Left ventricle myocardium inferior (tissue), 1 donor: ENCODE results near the gene CMTR1. TPM values are rescaled to one million over a fixed set of nuclear protein-coding genes. Genes with fewer than 3 reads are reported as not detected.

Source experiments
- DNase-seq: peaks from one replicate; pipeline ENCODE4 v3.0.0-alpha.2; 2020
- H3K27ac ChIP-seq: fragments of 200-600 bp; replicated peaks from 2 replicates; pipeline ENCODE4 v1.8.0; 2021
- H3K27me3 ChIP-seq: fragments of 200-600 bp; 2 replicates; pipeline ENCODE4 v1.8.0; 2021; ENCODE audit warnings: low read depth
- H3K36me3 ChIP-seq: fragments of 200-600 bp; 2 replicates; pipeline ENCODE4 v1.8.0; 2021
- H3K4me1 ChIP-seq: fragments of 200-600 bp; 2 replicates; pipeline ENCODE4 v1.8.0; 2021
- H3K4me3 ChIP-seq: fragments of 200-600 bp; 2 replicates; pipeline ENCODE4 v1.8.0; 2021; ENCODE audit warnings: mild to moderate bottlenecking, moderate library complexity
- H3K9me3 ChIP-seq: fragments of 200-600 bp; replicated peaks from 2 replicates; pipeline ENCODE4 v1.8.0; 2021
- CTCF ChIP-seq: fragments of 200-600 bp; IDR thresholded peaks from 2 replicates; pipeline ENCODE4 v1.8.0; 2021; ENCODE audit warnings: antibody characterized with exemption, mild to moderate bottlenecking, borderline replicate concordance
- intact Hi-C: fragments of 100-400 bp; cut with micrococcal nuclease; formaldehyde crosslinking; loops from one replicate; pipeline ENCODE4 v1.11.0; 2022
- total RNA-seq: library from RNA; stranded (reverse); fragmentation: NEBNext Ultra II Directional; extraction: Animal tissue kit (Norgen Biotek cat#: 25700); gene quantifications from one replicate; pipeline ENCODE4 v1.2.1, GENCODE V29; 2021
- donor health status: DM: no; HTN: yes; CAD: no; lungs with severe emphysema.

CMTR1 gene
- total RNA-seq, 1 donor from 2014 or later: 34.4 TPM

- H3K36me3 ChIP-seq: no peaks in the 10 kb centered on the region
- DNase-seq: no peak
- intact Hi-C loops: no loop called here
- TF ChIP-seq CTCF: no peak
- H3K27ac ChIP-seq: no peak overlapping the region
- H3K27me3 ChIP-seq: peaks cover 23% of the 10 kb centered on the region
- no peak overlapping the region for H3K4me3 ChIP-seq
- H3K9me3 ChIP-seq: no peaks in the 10 kb centered on the region
- no peaks in the 10 kb centered on the region for H3K4me1 ChIP-seq
Measured at GRCh38 chr6:37507690-37508421, 74.8 kb downstream of the CMTR1 start.

- Histone ChIP-seq H3K36me3 (no peaks in the 10 kb centered on the region), H3K4me3 (no peak overlapping the region), H3K27me3 (peaks cover 52% of the 10 kb centered on the region), H3K9me3 (no peaks in the 10 kb centered on the region), H3K4me1 (peaks cover 6% of the 10 kb centered on the region), H3K27ac (no peak overlapping the region)
- no peak for DNase-seq
- TF ChIP-seq CTCF: no peak
- intact Hi-C loops: no loop called here
Measured at GRCh38 chr6:37511201-37511600, 78.2 kb downstream of the CMTR1 start.

GRCh38 chr6:37511910-37512399 lies 78.9 kb downstream of the CMTR1 start:
- no peaks in the 10 kb centered on the region for H3K9me3 ChIP-seq
- intact Hi-C loops: no loop called here

GRCh38 chr6:37512400-37513011 lies 79.5 kb downstream of the CMTR1 start:
- peaks cover 10% of the 10 kb centered on the region for H3K4me1 ChIP-seq
- no peak for DNase-seq
- no peak overlapping the region for H3K4me3 ChIP-seq
- TF ChIP-seq CTCF: no peak
- H3K36me3 ChIP-seq: no peaks in the 10 kb centered on the region
- H3K27me3 ChIP-seq: peaks cover 54% of the 10 kb centered on the region
- H3K9me3 ChIP-seq: no peaks in the 10 kb centered on the region
- no peak overlapping the region for H3K27ac ChIP-seq
- intact Hi-C loops: no loop called here

More at GRCh38 chr6:37511910-37512399, 78.9 kb downstream of the CMTR1 start:
- no peak for TF ChIP-seq CTCF
- Histone ChIP-seq H3K27ac (no peak overlapping the region), H3K36me3 (no peaks in the 10 kb centered on the region), H3K4me1 (peaks cover 10% of the 10 kb centered on the region), H3K27me3 (peaks cover 54% of the 10 kb centered on the region), H3K4me3 (no peak overlapping the region)
- DNase-seq: no peak

- Histone ChIP-seq H3K9me3 (no peaks in the 10 kb centered on the region), H3K27ac (no peak overlapping the region), H3K36me3 (no peaks in the 10 kb centered on the region), H3K27me3 (peaks cover 54% of the 10 kb centered on the region), H3K4me3 (no peak overlapping the region), H3K4me1 (peaks cover 10% of the 10 kb centered on the region)
- intact Hi-C loops: no loop called here
- TF ChIP-seq CTCF: no peak
- DNase-seq: no peak
Measured at GRCh38 chr6:37513155-37513554, 80.1 kb downstream of the CMTR1 start.
